DMS114 treated with DMSO at 0.1 percent for 48 hours (cell line): ENCODE results near the gene SLC35B4.

Experiments used
- DNase-seq: peaks from one replicate; lab custom pipeline; 2025; ENCODE audit not compliant: unreplicated experiment; lab: John Stamatoyannopoulos, UW

The SLC35B4 gene

GRCh38 chr7:134316539-134317344 is at the start of gene SLC35B4:
SLC35B4 (minus strand) TSS chr7:134316930; CDS start chr7:134316751, 179 bp downstream.
- DNase-seq = peak; percentile 97

GRCh38 chr7:134366481-134366880 is 49.8 kb upstream of the SLC35B4 start:
- DNase-seq = no peak

GRCh38 chr7:134365341-134366054 is 48.8 kb upstream of the SLC35B4 start:
- no peak for DNase-seq

- no peak for DNase-seq
Observed at GRCh38 chr7:134364619-134365037, 47.9 kb upstream of the SLC35B4 start.

GRCh38 chr7:134362587-134363483 is 46.1 kb upstream of the SLC35B4 start:
- DNase-seq = no peak

- no peak for DNase-seq
Observed at GRCh38 chr7:134359787-134360432, 43.2 kb upstream of the SLC35B4 start.

- DNase-seq = no peak
Observed at GRCh38 chr7:134357486-134357885, 40.8 kb upstream of the SLC35B4 start.

GRCh38 chr7:134356421-134356936 is 39.7 kb upstream of the SLC35B4 start:
- no peak for DNase-seq

- no peak for DNase-seq
Observed at GRCh38 chr7:134355927-134356326, 39.2 kb upstream of the SLC35B4 start.

GRCh38 chr7:134355004-134355525 is 38.3 kb upstream of the SLC35B4 start:
- no peak for DNase-seq

- DNase-seq = no peak
Observed at GRCh38 chr7:134353411-134353810, 36.7 kb upstream of the SLC35B4 start.

GRCh38 chr7:134351424-134351823 is 34.7 kb upstream of the SLC35B4 start:
- DNase-seq = no peak

GRCh38 chr7:134350709-134351108 is 34.0 kb upstream of the SLC35B4 start:
- DNase-seq = no peak

- DNase-seq = no peak
Observed at GRCh38 chr7:134347567-134347966, 30.8 kb upstream of the SLC35B4 start.

- no peak for DNase-seq
Observed at GRCh38 chr7:134343796-134344195, 27.1 kb upstream of the SLC35B4 start.

GRCh38 chr7:134343136-134343535 is 26.4 kb upstream of the SLC35B4 start:
- DNase-seq = no peak

- no peak for DNase-seq
Observed at GRCh38 chr7:134339475-134339874, 22.7 kb upstream of the SLC35B4 start.

GRCh38 chr7:134337980-134338379 is 21.2 kb upstream of the SLC35B4 start:
- no peak for DNase-seq

- no peak for DNase-seq
Observed at GRCh38 chr7:134334408-134334807, 17.7 kb upstream of the SLC35B4 start.

GRCh38 chr7:134333943-134334342 is 17.2 kb upstream of the SLC35B4 start:
- DNase-seq = no peak
